Loucy (cell line): Measurements from ENCODE around the gene SH3RF1.

Source experiments
- EZH2phosphoT487 ChIP-seq: fragments of 200-600 bp; IDR thresholded peaks from 2 replicates; pipeline ENCODE4 v1.6.1; 2018; ENCODE audit warnings: antibody characterized with exemption, mild to moderate bottlenecking, moderate library complexity, borderline replicate concordance
- TF ChIP-seq, protein P1 (sequence below): fragments of 200-600 bp; sonication (generic); conservative IDR thresholded peaks from 2 replicates; pipeline ENCODE4 v1.5.1; 2014; ENCODE audit warnings: mild to moderate bottlenecking, antibody characterized with exemption, low read length

DNA sequence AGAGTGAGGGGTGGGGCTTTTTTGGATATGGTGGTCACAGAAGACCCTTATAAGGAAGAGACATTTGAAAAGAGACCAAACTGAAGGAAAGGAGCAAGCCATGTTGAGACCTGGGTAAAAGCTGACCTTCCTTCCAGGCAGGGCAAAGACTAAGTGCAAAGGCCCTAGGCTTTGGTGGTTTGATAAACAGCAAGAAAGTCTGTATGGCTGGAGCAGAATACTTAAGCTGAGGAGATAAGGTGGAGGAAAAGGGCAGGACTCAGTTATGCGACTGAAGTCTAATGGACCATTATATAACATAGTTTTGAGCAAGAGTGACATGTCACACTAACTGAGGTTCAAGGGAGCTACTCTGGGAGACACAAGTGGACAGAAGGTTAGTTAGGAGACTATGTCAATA, 20.0 kb downstream of the SH3RF1 start:
- TF ChIP-seq, protein P1, sequence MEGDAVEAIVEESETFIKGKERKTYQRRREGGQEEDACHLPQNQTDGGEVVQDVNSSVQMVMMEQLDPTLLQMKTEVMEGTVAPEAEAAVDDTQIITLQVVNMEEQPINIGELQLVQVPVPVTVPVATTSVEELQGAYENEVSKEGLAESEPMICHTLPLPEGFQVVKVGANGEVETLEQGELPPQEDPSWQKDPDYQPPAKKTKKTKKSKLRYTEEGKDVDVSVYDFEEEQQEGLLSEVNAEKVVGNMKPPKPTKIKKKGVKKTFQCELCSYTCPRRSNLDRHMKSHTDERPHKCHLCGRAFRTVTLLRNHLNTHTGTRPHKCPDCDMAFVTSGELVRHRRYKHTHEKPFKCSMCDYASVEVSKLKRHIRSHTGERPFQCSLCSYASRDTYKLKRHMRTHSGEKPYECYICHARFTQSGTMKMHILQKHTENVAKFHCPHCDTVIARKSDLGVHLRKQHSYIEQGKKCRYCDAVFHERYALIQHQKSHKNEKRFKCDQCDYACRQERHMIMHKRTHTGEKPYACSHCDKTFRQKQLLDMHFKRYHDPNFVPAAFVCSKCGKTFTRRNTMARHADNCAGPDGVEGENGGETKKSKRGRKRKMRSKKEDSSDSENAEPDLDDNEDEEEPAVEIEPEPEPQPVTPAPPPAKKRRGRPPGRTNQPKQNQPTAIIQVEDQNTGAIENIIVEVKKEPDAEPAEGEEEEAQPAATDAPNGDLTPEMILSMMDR = no peak
- TF ChIP-seq EZH2phosphoT487 = no peak
